Nucleus accumbens (tissue), 56 donors: ENCODE measurements around the gene RBBP8NL.
A peak's percentile ranks its signal among the peaks of the same experiment; 100 is the strongest.

ENCODE experiments used
- DNase-seq, 56 donors: peaks; one replicate each; lab custom pipeline; 2025; lab: John Stamatoyannopoulos, UW

The RBBP8NL gene

GRCh38 chr20:62367633-62368391 is 59.5 kb downstream of the RBBP8NL start:
- DNase-seq = peak in 11 of 56 donors; percentile 15 to 46 (median 30)

DNA sequence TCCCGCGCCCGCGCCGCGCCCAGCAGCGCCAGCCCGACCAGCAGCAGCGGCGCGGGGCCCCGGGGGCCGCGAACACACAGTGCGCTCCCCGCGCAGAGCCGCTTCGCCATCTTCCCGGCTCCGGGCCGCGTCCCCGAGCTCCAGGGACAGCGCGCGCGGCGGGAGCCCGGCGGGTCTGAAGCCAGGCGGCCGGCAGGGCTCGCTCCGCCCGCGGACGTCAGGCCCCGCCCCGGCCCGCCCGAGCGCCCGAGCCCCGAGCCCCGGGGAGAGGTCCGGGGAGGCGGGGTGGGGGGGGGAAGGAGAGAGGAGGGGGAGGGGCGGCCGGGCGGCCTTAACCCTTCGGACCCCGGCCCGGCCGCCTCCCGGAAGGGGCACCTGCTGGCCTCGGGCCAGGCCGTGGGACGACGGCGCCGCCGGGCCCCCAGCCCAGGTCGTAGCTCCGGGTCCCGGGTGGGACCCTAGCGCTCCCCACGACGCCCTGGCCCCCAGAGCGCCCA is 60.2 kb downstream of the RBBP8NL start, which contains the start of gene LAMA5:
Gene LAMA5, minus strand, starts transcription at position 177 of the 497 bp plus-strand sequence. Its CDS starts 67 bp downstream, at position 110.
- DNase-seq = peak in 7 of 56 donors; percentile 26 to 63 (median 35)

GRCh38 chr20:62366370-62367135 is 60.8 kb downstream of the RBBP8NL start:
- DNase-seq = peak in 3 of 56 donors; percentile 25 to 37 (median 35)

- no peak for DNase-seq
Observed at GRCh38 chr20:62365814-62366369, 61.4 kb downstream of the RBBP8NL start.

DNA sequence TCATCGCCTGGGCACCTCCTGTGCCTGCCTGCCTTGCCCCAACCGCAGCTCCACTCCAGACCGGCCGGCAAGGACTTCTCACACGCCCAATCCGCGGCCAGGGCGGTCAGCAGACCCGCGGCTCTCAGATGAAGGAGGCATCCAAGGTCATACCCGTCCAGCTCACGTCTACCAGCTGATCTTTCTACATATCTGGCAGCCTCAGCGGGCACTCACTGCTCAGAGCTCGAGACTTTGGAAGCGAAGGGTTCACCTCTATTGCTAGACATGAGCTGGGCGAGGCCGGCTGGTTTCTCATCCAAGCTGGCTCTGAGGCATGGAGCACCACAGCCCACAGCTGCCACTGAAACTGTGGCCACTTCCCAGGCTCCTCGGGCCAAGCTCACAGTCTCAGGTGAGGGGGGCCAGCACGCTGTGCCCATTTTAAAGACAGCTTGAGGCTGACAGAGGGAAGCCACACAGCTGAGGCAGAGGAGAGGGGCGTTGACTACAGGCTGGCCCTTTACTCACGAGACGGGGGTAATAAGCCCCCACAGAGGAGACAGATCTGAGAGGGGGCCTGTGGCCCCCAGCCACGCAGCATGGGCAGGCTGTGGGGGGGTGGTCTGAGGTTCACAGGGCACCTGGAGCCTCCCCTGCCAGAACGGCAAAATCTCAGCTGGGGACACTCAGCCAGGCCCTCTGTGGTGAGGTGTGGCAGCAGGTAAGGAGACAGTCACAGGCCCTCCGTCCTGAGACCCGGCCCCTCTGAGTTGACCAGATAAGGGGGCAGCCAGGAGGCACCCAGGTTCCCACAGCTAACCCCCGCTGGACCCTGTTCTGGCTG is 62.2 kb downstream of the RBBP8NL start:
- no peak for DNase-seq

- DNase-seq = no peak
Observed at GRCh38 chr20:62363920-62364851, 63.2 kb downstream of the RBBP8NL start.

DNA sequence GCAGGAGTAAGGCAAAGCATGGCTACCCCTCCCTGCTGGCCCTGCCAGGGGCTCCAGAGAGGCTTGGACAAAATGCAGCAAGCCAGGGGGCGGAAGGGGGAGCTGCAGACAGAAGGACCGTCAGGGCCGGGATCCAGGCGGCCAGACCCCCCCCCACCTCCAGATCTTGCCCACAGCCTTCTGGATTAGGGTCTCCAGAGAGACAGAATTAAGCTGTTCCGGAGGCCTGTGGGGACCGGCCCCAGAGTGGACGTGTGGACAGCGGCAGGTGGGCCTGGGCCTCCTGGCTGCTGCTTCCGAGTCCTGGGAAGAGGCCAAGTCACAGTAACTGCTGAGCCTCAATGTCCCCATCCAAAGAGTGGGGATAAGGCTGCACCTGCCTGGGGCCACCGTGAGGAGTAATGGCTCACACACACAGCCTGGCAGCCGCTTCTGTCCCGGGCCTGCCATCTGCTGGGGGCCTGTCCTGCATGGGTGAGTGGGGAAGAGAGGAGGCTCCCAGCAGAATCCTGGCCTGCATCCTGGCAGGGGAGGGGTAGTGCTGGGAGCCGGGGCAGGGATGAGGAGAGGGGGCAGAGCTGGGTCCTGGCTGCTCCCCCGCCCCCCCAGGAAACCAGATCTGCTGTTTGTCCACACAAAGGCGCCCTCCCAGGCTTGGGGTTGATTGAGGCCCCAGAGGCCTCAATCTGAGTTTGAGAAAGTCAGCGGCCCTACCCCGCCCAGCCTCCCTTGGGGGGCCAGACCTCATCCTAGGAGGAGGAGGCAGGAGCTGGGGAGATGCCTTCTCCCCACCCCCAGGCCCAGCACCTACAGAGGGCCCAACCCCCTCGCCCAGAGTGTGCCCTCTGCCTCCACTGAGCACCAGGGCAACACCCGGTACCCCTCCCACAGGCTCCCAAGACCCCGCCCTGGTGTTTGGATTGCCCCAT is 64.1 kb downstream of the RBBP8NL start:
- DNase-seq = no peak

GRCh38 chr20:62362590-62362940 is 64.8 kb downstream of the RBBP8NL start:
- no peak for DNase-seq

- no peak for DNase-seq
Observed at GRCh38 chr20:62361799-62362589, 65.3 kb downstream of the RBBP8NL start.

DNA sequence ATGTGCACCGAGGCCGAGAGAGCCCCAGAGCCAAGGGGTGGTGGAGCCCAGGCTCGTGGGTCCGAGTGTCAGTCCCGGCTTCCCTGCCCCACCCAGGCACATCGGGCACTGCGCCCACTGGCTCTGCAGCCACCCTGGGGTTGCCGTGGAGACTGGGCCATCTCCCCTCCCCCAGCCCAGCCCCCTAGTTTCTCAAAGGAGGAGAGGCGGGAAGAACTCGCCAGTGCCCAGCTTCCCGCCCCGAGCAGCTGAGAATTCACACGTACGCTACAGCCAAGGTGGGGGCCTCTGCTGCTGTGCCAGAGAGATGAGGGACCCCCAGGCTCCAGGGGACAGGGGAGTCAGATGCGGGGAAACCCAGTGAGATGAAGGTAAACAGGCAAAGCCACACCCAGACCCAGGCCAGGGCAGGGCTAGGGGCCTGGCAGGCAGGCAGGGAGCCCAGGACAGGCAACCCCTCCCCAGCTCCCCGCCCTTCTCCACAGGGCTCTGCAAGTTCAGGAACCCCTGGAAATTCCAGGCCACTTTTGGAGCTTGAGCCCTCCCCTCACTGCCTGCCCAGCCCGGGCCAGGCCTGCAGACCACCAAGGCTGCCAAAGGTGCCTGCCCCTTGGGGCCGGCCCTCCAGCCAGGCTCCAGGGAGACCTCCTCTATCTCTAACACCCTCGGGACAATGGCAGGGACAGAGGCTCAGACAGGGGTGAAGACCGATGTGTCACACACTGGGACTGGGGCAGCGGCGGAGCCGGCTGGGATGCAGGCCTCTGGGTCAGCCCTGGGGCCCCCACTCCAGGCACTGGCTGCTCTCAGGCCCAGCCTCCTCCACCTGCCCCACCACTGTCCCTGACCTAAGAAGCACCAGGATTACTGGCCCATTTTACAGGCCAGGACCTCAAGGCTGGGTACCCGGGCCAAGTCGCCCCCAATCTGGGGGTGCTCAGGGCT is 66.2 kb downstream of the RBBP8NL start:
- DNase-seq = no peak
